Ureter (tissue), 1 donor: ENCODE measurements around the gene RDM1. TPM values are rescaled to one million over a fixed set of nuclear protein-coding genes. Genes with fewer than 3 reads are reported as not detected.
"Not testable (repeated sequence)": the region's sequence is repeated elsewhere in the genome, so short reads cannot be mapped to it uniquely, and the experiment has no call there.

ENCODE experiments used
- DNase-seq: peaks from one replicate; pipeline ENCODE4 v3.0.0-alpha.2; 2020; ENCODE audit warnings: low spot score
- total RNA-seq: library from RNA; stranded (reverse); gene quantifications from one replicate; pipeline ENCODE4 v1.2.4, GENCODE V29; 2023
- donor health status: DM: yes; HTN: yes; CAD: no.

Gene RDM1
- total RNA-seq, 1 donor from 2014 or later = 1.1 TPM

DNA sequence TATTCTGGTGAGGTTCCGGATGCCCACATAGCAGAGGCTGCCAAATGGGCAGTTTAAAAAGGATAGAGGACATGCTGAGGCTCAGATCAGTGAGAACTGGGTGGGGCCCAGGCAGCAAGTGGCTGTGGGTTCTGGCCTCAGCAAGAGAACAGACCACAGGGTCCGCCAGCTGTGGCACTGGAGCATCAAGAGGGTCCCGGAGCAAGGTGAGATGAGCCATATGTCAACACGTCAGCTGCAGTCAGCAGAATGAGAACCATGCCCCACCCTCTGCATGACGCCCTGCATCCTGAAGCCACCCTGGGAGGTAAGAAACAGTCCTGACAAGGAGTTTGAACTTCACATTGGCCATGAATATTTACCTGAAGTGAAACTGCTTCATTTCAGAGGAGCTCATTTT, 30.3 kb downstream of the RDM1 start:
- DNase-seq = no peak

DNA sequence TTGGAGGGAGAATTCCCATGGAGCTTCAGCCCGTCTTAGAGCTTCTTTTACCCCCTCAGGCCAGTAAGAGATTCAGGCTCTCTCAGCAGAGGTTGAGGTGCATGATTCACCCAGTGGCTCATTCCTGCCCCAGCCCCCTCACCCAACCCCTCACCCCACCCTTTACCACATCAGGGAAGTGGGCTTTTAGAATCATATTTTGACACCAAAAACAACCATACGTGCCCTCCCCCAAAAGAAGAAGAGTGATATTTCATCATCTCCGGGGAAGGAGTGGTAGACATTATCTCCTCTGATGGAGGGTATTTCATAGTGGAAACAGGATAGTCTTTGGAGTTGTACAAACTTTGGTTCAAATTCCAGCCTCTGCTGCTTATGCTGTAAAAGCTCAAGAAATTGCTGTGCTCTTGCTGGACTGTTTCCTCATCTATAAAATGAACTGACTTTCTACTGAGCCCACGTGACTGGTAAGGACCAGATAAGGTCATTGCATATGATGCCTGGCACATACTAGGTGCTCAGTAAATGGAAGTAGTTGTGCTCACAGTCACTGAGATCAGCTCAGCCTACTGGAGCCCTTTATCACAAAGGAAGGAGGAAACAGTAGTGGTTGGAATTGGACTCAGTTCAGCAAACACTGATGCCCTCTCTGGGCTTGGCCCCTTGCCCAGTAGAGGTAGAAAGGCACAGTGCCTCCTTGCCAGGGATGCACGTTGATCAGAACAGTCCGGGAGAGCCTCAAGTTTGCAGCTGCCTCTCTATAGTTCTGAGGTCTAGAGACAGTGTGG, 32.1 kb downstream of the RDM1 start:
- peak; percentile 61 for DNase-seq

DNA sequence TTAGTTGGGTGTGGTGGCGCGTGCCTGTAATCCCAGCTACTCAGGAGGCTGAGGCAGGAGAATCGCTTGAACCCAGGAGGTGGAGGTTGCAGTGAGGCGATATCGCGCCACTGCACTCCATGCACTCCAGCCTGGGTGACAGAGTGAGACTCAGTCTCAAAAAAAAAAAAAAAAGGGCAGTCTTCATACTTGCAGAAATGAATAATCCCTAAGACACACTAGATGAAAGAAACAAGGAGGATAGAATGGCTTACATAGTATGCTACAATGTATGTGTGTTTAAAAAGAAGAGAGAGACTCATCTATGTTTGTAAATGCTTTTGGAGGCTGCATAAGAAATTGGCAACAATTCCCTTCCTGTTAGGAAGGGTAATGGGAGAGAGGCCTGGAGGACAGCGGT, 32.8 kb downstream of the RDM1 start:
- DNase-seq = not testable (repeated sequence)

DNA sequence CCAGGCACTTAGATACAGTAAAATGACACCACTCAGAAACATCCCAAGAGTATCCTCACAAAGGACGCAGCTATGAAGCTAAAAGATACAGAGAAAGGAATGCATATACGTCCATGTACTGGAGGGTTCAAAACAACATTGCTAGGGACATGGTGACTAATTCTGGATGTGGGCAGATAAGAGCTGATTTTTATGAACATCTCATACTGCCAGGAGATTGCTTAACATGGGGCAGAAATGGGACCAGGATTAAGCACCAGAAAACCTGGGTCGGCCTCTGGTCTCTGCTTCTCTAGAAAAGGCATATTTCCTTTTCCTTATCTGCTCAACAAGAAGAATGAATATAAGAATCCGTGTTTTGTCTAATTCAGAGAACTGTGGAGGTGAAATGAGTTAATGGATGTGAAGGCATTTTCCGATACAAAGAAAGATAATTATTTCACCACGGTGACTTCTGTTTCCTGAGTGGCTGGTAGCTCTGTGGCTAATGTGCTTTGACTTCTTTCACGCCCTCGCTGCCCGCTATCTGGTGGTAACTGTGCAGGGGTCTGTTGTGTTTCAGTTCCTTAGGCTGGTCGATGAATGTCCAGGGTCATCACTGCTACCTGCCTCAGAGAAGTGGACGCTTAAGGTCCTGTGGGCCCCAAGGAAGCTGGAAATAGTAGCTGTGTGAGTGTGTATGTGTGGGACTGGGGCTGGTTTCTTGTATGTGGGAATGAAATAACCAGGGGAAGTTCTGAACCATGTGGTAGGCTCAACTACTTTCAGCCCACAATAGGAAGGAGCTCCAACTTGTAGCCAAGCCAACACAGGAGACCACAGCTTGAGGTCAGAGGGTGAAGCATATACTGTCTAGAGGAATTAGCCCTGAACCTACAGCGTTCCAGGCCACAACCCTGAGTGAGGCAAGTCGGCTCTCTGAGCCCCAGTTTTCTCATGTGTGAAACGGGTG, 34.7 kb downstream of the RDM1 start:
- DNase-seq = no peak

DNA sequence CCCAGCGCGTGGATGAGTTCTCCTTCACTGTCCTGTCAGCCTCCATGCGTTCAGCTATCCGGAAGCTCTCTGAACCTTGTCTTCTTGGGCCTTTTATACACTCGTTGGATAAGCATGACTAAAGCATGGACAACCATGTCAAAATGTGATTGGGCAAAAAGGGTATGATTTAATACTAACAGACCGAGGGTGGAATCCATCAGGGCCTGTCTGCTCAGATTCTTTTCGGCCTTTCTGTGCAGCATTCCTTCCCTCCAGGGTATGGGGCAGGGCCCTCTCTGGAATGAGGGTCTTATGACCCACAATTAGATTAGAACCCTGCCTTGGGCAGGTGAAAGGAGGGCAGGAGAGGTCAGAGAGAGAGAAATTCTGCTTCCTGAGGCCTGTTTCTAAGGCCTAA, 36.4 kb downstream of the RDM1 start:
- DNase-seq = no peak

DNA sequence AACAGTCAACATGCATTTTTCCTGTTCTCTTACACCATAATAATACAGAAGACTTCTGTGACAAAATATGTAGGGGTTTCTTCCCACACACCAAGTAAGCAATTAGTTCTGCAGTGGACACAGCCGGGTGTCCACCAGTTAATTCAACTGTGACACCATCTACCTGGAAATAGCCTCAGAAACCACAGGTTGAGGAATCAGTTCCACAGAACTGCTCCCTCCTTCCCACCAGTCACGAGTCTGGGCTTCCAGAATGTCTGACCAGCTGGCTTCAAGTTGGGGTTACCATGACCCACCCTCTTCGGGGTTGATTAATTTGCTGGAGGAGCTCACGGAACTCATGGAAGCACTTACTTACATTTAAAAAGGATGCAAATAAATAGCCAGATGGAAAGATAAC, 36.8 kb downstream of the RDM1 start:
- no peak for DNase-seq

DNA sequence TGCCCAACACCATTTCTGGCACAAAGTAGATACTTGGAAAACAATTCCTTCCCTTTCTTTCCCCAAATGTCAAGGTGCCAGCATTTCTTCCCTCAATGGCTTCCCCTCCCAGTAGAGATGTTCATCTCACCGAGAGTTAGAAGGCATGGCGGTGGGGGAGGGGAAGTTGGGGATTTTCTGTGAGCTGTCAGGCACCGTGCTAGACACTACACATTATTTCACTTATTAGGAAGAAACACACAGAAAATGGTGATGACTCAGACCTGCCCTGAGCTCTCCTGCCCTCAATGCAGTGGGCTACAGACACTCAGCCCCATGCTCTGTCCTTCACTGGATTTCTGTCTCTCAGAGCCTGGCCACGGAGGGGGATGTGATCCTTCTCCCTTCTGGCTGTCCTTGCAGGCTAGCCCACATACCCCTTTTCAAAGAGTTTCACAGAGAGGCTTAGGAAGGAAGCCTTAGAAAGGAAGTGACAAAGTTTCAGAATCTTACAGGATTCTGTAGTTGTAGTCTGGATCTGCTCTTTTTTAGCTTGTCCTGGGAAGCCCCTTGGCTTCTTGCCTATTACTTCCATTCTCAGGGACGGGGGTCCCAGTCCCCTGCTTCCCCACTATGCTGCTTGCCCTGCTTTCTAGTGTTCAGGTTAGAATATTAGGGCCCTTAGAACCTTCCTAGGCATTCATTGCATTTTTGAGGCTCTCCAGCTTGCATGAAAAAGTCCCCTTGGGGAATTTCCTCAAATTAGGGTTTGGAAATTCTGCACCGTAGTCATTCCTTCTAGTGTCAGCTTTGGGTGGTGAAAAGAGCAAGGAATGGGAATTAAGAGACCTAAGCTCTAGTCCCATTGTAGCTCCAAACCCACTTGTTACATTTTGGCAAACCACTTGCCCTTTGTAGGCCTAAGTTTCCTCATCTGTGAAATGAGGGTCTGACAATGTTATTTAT, 38.2 kb downstream of the RDM1 start:
- DNase-seq = no peak

DNA sequence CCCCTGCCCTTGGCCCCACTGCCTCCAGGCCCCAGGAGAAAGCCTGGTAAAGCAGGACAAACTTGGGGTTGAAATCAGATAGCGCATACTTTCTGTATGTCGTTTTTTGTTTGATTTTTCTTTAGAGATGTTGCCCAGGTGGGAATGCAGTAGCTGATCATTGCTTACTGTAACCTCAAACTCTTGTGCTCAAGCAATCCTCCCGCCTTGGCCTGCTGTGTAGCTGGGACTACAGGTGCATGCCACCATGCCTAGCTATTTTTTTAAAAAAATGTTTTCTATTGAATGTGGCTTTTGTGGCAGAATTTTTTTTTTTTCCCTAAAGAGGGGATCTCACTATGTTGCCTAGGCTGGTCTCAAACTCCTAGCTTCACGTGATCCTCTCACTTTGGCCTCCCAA, 39.3 kb downstream of the RDM1 start:
- no peak for DNase-seq

DNA sequence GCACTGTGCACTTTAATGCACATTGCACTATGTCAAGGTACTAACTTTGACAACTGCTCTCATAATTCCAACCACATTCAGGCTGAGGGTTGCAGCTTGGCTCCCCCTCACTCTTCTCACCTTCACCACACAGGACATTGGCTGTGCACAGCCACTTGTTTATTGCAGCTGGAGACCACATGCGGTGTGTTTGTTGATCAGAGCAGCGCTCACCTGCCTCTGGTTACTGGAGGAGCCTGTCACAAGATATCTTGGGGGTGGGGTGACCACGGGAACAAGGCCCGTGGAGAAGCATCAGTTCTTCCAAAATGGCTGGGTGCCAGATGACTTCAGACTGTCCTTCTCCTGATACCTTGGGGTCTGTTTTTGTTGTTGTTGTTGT, 39.8 kb downstream of the RDM1 start:
- DNase-seq = peak; percentile 51

DNA sequence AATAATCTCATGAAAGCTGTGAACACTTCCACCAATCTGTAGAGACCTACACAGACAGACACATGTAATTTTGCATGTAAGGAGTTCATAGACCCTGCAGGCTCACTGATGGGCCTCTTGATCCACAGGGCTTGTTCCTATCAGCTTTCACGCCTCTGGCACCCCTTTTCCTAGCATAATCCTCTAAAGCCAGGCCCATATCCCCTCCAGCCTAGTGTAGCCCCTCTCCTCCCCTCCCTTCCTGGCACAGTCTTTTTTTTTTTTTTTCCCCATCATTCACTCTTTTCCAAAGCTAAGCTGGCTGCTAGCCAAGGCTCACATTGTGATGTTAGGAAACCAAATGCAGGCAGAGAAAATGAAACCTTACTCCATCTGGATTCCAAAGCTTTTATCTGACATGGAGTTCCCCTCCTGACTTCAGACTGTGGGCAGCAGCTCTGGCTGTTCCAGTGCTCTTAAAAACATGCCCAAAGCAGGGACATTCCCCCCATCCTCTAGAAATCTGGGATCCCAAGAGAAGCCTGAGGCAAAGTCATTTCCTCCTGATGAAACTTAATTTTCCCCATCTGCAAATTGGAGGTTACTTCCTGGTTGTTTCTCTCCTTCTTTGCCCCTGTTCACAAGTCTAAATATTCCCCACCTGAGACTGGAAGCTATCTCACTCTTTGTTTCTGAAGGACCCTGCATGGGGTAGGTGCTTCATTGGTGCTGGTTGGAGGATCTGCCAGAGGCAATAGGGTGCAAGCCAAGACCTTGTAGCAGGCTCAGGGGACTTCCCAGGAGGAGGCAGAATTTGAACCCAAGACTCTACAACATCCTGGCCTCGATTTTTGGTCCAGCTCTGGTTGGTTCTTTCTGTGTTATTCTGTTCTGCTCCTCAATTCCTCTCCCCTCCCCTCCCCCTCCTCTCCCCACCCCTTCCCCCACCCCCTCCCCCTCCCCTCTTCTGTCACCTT, 40.5 kb downstream of the RDM1 start:
- no peak for DNase-seq

DNA sequence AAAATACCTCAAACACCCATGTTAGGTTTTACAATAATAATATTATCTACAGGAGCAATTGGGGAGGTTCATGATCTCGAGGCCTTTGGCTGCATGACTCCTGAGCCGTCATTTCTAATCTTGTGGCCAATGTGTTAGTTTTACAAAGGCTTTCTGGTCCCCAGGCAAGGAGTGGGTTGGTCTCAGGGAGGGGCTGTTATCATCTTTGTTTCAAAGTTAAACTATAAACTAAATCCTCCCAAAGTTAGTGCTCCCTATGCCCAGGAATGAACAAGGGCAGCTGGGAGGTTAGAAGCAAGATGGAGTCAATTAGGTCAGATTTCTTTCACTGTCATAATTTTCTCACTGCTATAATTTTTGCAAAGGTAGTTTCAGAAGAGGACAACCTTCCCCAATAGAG, 41.3 kb downstream of the RDM1 start:
- no peak for DNase-seq

DNA sequence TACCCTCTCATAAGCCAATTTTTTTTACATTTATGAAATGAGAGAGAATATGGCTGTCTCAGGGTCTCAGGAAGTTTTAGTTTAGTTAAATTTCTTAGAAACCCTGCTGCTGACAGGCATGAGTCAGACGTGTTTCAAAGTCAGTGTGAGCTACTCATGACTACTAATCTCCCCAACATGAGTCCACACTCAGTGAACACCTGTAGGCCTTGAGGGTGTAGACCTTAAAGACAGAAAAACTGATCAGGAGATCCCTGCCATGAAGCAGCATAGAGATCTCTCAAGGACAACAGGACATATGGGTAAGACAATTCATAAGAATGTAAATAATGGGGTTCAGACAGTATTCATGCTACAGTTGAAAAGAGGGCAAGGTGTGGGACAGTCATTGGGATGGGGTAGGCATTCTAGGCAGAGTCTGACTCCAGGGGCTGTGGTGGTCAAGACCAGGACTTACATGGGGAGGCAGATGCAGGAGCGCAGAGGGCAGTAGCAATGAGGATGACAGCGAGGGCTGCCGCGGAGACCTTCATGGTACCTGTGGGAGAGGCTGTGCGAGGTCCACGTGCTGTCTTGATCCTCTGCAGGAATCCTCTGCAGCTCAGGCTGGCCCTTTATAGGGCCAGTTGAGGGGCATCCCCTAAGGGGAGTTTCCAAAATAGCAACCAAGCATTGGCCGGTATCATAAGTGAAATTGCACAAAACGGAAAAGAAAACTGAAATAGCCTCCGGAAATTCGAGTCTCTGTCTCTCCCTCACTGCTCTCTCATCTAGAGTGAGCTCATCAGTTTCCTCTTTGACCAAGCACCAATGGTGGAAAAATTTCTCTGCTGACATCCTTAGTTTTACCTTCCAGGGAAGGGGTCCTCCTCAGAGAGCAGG, 50.6 kb downstream of the RDM1 start, which contains the start of gene CCL5:
TSS of gene CCL5 (minus strand) at position 588 of the 882 bp plus-strand sequence.
- DNase-seq = no peak

DNA sequence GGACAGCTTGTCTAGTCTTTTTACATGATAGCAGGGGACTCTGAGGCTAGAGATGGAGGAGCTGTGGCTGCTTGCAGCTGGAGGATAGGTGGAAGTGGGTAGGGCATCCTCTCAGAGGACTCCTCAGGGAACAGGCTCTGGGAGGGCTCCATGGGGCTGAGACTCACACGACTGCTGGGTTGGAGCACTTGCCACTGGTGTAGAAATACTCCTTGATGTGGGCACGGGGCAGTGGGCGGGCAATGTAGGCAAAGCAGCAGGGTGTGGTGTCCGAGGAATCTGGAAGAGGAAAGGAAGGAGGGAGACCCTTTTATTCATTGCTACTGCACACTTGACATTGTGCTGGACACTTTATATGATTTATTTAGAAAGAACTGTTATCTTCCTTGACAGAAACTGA, 52.2 kb downstream of the RDM1 start:
- no peak for DNase-seq

DNA sequence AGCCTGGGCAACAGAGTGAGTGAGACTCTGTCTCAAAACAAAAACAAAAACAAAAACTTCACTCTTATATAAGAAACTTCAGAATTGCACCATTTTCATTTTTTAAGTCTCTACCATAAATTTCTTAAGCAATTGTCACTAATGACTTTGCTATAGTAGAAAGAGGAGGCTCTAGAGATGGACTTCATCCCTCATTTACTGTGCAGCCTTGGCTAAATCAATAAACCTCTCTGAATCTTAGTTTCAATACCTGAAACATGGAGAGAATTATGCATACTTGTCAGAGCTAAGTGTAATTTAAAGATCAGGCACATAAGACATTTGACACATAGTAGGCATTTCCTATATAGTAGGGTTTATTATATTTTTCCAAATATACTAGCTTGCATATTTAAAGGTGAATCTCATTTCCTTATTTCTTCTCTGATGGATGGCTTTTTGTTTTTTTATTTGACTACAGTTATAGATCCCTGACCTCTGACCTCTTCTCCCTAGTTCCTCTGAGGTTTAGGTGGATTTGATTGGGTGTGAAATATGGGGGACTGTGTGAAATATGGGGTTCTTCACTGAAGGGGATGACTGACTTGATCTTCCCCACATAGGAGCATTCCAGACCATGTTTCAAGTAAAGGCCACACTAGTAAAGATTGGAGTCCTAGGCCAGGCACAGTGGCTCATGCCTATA, 53.1 kb downstream of the RDM1 start:
- no peak for DNase-seq

DNA sequence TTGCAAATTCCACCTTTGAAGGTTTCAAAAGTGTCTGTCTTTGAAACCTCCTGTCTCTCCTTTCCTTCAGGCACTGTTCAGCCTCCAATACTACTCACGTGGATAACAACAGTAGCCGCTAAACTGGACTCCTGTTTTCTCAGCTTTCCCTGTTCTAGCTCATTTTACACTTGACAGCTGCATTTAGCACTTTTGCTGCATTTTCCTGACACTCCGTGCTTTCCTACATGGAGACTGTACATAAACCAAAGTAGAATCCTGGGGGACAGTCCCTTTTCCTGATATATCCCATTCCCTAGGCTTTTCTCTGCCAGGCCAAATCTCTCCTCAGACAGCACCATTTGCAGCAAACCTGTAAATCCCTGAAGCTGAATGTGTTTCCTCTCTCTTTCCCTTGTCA, 54.0 kb downstream of the RDM1 start:
- DNase-seq = no peak

DNA sequence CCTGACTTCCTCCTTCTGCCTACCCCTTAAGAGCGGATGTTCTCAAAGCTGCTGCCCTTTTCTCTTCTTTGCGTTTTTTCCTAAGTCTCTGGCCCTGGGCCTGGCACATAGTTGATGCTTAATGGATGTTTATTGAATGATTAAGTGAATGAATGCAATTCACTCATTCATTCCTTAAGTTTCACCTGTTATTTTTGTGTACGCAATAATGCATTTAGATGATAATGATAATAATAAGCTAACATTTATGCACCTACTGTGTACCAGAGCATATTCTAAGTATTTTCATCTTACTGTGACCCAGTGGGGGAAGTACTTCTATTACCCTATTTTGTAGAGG, 54.8 kb downstream of the RDM1 start:
- no peak for DNase-seq

DNA sequence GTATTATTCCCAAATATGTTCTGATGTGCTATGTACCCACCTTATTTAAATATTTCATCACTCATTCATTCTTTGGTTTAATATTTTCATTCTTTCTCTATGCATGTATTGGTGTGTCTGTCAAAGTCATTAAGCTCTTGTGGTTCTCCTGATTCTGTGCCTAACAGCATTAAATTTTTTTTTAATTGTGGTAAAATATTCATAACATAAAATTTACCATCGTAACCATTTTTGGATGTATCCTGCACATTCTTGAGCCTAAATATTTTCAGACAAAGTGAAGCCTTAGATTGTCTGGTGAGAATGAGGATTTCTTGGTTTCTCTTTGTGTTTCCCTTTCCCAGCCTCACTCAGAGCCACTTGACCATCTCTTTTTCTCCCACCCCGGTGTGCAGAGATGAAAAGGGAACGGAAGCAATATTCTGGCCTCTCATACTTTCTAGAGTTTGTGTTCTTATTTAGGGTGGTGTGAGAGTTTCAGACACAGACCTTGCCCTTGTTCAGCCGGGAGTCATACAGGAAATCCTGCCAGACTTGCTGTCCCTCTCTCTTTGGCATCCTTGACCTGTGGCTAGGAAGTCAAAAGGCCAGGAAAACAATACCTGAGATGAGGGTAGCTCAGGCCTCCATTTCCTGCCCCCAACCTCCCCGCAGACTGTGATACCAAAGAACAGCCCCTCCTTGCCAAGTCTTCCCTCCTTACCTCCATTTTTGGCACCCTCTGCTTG, 55.3 kb downstream of the RDM1 start:
- no peak for DNase-seq

DNA sequence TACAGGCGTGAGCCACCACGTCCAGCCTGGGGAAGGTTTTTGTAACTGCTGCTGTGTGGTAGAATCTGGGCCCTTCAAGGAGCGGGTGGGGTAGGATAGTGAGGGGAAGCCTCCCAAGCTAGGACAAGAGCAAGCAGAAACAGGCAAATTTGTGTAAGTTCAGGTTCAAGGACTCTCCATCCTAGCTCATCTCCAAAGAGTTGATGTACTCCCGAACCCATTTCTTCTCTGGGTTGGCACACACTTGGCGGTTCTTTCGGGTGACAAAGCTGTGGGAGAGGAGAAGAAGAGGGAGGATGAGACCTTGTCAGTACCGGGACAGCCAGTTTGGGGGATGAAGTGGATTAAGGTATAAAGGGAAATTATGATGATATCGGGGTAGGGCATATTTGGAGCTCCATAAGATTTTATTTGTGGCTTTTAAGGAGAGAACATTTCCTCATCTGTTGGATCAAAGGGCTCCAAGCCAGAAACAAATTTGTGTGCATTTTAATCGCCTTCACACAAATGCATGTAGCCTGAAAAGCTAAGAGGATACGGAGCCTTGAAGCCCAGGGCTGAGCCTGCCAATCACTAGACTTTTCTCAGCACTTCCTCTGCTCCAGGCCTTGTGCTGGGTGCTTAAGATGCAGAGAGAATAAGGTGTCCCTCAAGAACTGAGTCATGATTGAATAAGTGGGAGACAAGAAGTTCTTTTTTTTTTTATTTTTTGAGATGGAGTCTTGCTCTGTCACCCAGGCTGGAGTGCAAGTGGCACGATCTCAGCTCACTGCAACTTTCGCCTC, 58.2 kb downstream of the RDM1 start:
- DNase-seq = no peak
